NCI-H748 treated with DMSO at 0.1 percent for 48 hours (cell line): ENCODE results near the gene HLA-DQA2.
"Not testable (repeated sequence)": the region's sequence is repeated elsewhere in the genome, so short reads cannot be mapped to it uniquely, and the experiment has no call there.

Experiments
- DNase-seq: peaks from one replicate; lab custom pipeline; 2025; lab: John Stamatoyannopoulos, UW

HLA-DQA2 gene

GRCh38 chr6:32779036-32779435, 37.8 kb downstream of the HLA-DQA2 start:
- no peak for DNase-seq

GRCh38 chr6:32782923-32783322, 41.7 kb downstream of the HLA-DQA2 start:
- DNase-seq, result not testable (repeated sequence)

- peak; percentile 49 for DNase-seq
Observed at GRCh38 chr6:32785781-32786533, 44.8 kb downstream of the HLA-DQA2 start.

GRCh38 chr6:32790306-32790705, 49.1 kb downstream of the HLA-DQA2 start:
- no peak for DNase-seq

GRCh38 chr6:32792901-32793435, 51.8 kb downstream of the HLA-DQA2 start:
- DNase-seq, result no peak

GRCh38 chr6:32794510-32794909, 53.3 kb downstream of the HLA-DQA2 start:
- no peak for DNase-seq
